Pancreas (tissue), 10 donors: ENCODE measurements around the gene TUBB2A. TPM values are rescaled to one million over a fixed set of nuclear protein-coding genes. Genes with fewer than 3 reads are reported as not detected.

ENCODE experiments used
- ATAC-seq, 4 donors: fragments of 200-7000 bp; cut with Tn5 transposase; one replicate each; pipeline versions ENCODE4 v1.8.0 to v1.9.1; 2020; ENCODE audit warnings: mild to moderate bottlenecking in 4 of 4, moderate library complexity in 4 of 4
- DNase-seq, 6 donors: peaks; one replicate each; pipeline ENCODE4 v3.0.0-alpha.2; 2020
- FAIRE-seq: peaks from 2 replicates; lab custom pipeline; 2012; peaks lifted over from hg19 to GRCh38; lab: Jason Lieb, UNC
- H3K27ac ChIP-seq, 4 donors: fragments of 200-600 bp; sonication (generic); 1 replicate in 3 of 4; 2 replicates in 1 of 4; pipeline versions ENCODE4 v1.5.0 to v1.8.0; 2020
- H3K27me3 ChIP-seq, 4 donors: fragments of 200-600 bp; one replicate each; pipeline ENCODE4 v1.8.0; 2021
- H3K36me3 ChIP-seq, 3 donors: fragments of 200-600 bp; sonication (generic) in 1 of 3; one replicate each; pipeline versions ENCODE4 v1.5.0 to v1.8.0; 2020 to 2021
- H3K4me1 ChIP-seq, 3 donors: fragments of 200-600 bp; one replicate each; pipeline ENCODE4 v1.8.0; 2021
- H3K4me3 ChIP-seq, 4 donors: fragments of 200-600 bp; sonication (generic) in 2 of 4; one replicate each; pipeline versions ENCODE4 v1.5.0 to v1.8.0; 2020 to 2021
- H3K9me3 ChIP-seq, 4 donors: fragments of 200-600 bp; one replicate each; pipeline ENCODE4 v1.8.0; 2021
- CTCF ChIP-seq, 4 donors: fragments of 200-600 bp; sonication (generic) in 3 of 4; IDR thresholded peaks; one replicate each; pipeline versions ENCODE4 v1.5.0 to v1.8.0; 2021; ENCODE audit warnings: antibody characterized with exemption in 4 of 4
- whole genome bisulfite sequencing, 2 donors: extraction: QIAGEN DNeasy Blood & Tissue Kit; methylation state at CpG; one replicate each; pipeline ENCODE4 v1.1.7; 2013; 5-methylcytosine and 5-hydroxymethylcytosine counted together
- intact Hi-C, 3 donors: fragments of 100-400 bp; cut with DNase I; formaldehyde crosslinking; loops; one replicate each; pipeline versions ENCODE4 v1.11.1 to v1.14.2; 2022
- polyA plus RNA-seq, 2 donors: library from polyadenylated mRNA; stranded (reverse); fragments of 200-250 nt; gene quantifications; one replicate each; pipeline ENCODE4 v1.2.3, GENCODE V29; 2013
- total RNA-seq, 6 donors: library from RNA; stranded (reverse); fragmentation: NEBNext Ultra II Directional in 4 of 6; extraction: Animal tissue kit (Norgen Biotek cat#: 25700) in 4 of 6; gene quantifications; one replicate each; pipeline versions ENCODE4 v1.2.1 to v1.2.4, GENCODE V29; 2021 to 2023
- donor health status: healthy with polysubstance abuse.
- donor health status: DM: no; HTN: no; CAD: no; lungs with moderate emphysema.
- donor health status: DM: no; HTN: no; CAD: no.
- donor health status: control.
- donor health status: control.
- donor health status: Bipolar disorder and iron deficiency.
- donor health status: DM: yes; HTN: yes; CAD: no.
- donor health status: DM: no; HTN: no; CAD: no.
- donor health status: DM: no; HTN: no; CAD: no.
- donor health status: DM: yes; HTN: yes; CAD: no.

TUBB2A gene
- total and polyA plus RNA-seq, 8 donors: 16.3 to 55.9 (median 20.8) TPM

- Histone ChIP-seq H3K4me1 (no peaks in the 10 kb centered on the region), H3K9me3 (no peaks in the 10 kb centered on the region), H3K27me3 (no peaks in the 10 kb centered on the region), H3K4me3 (no peak overlapping the region), H3K36me3 (peaks cover 0 to 38% (median 34%) of the 10 kb centered on the region in 3 donors), H3K27ac (no peak overlapping the region)
- 92 to 97% methylated on average over 3 of the region's 3 CpGs for WGBS, 2 donors
- intact Hi-C loops: no loop called here
- FAIRE-seq (no peak), DNase-seq (no peak), ATAC-seq (no peak)
- no peak for TF ChIP-seq CTCF (IDR thresholded peaks at IDR 0.05)
These were observed 47.6 kb downstream of the TUBB2A start for GRCh38 chr6:3109761-3110160.

GRCh38 chr6:3108746-3109414 lies 48.5 kb downstream of the TUBB2A start:
- FAIRE-seq (no peak), DNase-seq (no peak), ATAC-seq (peak in 2 of 4 donors; percentile 17 to 37)
- H3K27ac ChIP-seq: no peak overlapping the region
- no peaks in the 10 kb centered on the region for H3K27me3 ChIP-seq
- no peaks in the 10 kb centered on the region for H3K9me3 ChIP-seq
- no peaks in the 10 kb centered on the region for H3K4me1 ChIP-seq
- H3K36me3 ChIP-seq: peaks cover 0 to 37% (median 34%) of the 10 kb centered on the region in 3 donors
- H3K4me3 ChIP-seq: no peak overlapping the region
- intact Hi-C loops: no loop called here
- no peak for TF ChIP-seq CTCF (IDR thresholded peaks at IDR 0.05)
- WGBS, 2 donors: 87 to 89% methylated on average over 10 of the region's 10 CpGs

Other genes starting within 250 kb of the TUBB2A start
- 100 to 1,000 TPM in 2 of 6 donors, 10 to 100 TPM in 4; 77.7 to 110 (median 97.3) TPM for gene SERPINB6, start 186.0 kb downstream of the TUBB2A start, total RNA-seq
- 100 to 1,000 TPM; 108 to 193 TPM for gene SERPINB6, start 186.0 kb downstream of the TUBB2A start, polyA plus RNA-seq
- gene NQO2, start 157.7 kb downstream of the TUBB2A start, total RNA-seq: 10 to 100 TPM; 12.7 to 21.6 (median 18.0) TPM
- gene NQO2, start 157.7 kb downstream of the TUBB2A start, polyA plus RNA-seq: 10 to 100 TPM; 21.2 to 23.0 TPM
- 10 to 100 TPM in 2 of 6 donors, 1 to 10 TPM in 4; 9.0 to 15.2 (median 9.7) TPM for gene RIPK1, start 89.0 kb downstream of the TUBB2A start, total RNA-seq
- 10 to 100 TPM; 10.1 to 20.5 TPM for gene RIPK1, start 89.0 kb downstream of the TUBB2A start, polyA plus RNA-seq
- 10 to 100 TPM in 4 of 6 donors, 1 to 10 TPM in 2; 9.0 to 20.7 (median 12.8) TPM for gene BPHL, start 38.8 kb downstream of the TUBB2A start, total RNA-seq
- 10 to 100 TPM; 19.5 to 22.1 TPM for gene BPHL, start 38.8 kb downstream of the TUBB2A start, polyA plus RNA-seq
- 10 to 100 TPM in 2 of 6 donors, 1 to 10 TPM in 4; 1.9 to 17.6 (median 5.7) TPM for gene TUBB2B, start 70.1 kb upstream of the TUBB2A start, total RNA-seq
- gene TUBB2B, start 70.1 kb upstream of the TUBB2A start, polyA plus RNA-seq: 1 to 10 TPM; 3.8 to 6.1 TPM
- 10 to 100 TPM; 10.6 to 18.0 (median 15.5) TPM for gene PSMG4, start 101.4 kb upstream of the TUBB2A start, total RNA-seq
- 10 to 100 TPM; 23.7 to 40.5 TPM for gene PSMG4, start 101.4 kb upstream of the TUBB2A start, polyA plus RNA-seq